ENCODE measurements around the gene ZNF74.
"Not testable (repeated sequence)": the region's sequence is repeated elsewhere in the genome, so short reads cannot be mapped to it uniquely, and the experiment has no call there.

Gene ZNF74

GRCh38 chr22:20376983-20377382 lies 17.0 kb upstream of the ZNF74 start:
- DNase-seq: not testable (repeated sequence)

- DNase-seq: no peak
Observed at GRCh38 chr22:20378110-20378509, 15.8 kb upstream of the ZNF74 start.

- not testable (repeated sequence) for DNase-seq
Observed at GRCh38 chr22:20378684-20379083, 15.3 kb upstream of the ZNF74 start.

GRCh38 chr22:20380486-20380885 lies 13.5 kb upstream of the ZNF74 start:
- no peak for DNase-seq

- DNase-seq: no peak
Observed at GRCh38 chr22:20383538-20383937, 10.4 kb upstream of the ZNF74 start.

- DNase-seq: no peak
Observed at GRCh38 chr22:20384171-20384570, 9.8 kb upstream of the ZNF74 start.

GRCh38 chr22:20384865-20385264 lies 9.1 kb upstream of the ZNF74 start:
- no peak for DNase-seq

GRCh38 chr22:20386336-20386735 lies 7.6 kb upstream of the ZNF74 start:
- no peak for DNase-seq

GRCh38 chr22:20386972-20387371 lies 7.0 kb upstream of the ZNF74 start:
- no peak for DNase-seq

GRCh38 chr22:20388200-20388599 lies 5.8 kb upstream of the ZNF74 start:
- DNase-seq: no peak

GRCh38 chr22:20389288-20389687 lies 4.7 kb upstream of the ZNF74 start:
- DNase-seq: no peak

- no peak for DNase-seq
Observed at GRCh38 chr22:20390394-20390907, 3.5 kb upstream of the ZNF74 start.

- no peak for DNase-seq
Observed at GRCh38 chr22:20391222-20391621, 2.7 kb upstream of the ZNF74 start.

- not testable (repeated sequence) for DNase-seq
Observed at GRCh38 chr22:20392365-20392881, 1.5 kb upstream of the ZNF74 start.

- DNase-seq: no peak
Observed at GRCh38 chr22:20392983-20393704, 807 bp upstream of the ZNF74 start.

GRCh38 chr22:20395181-20395906 lies 1.4 kb downstream of the ZNF74 start:
- no peak for DNase-seq

GRCh38 chr22:20395907-20396287 lies 1.9 kb downstream of the ZNF74 start:
- no peak for DNase-seq

- no peak for DNase-seq
Observed at GRCh38 chr22:20396639-20397038, 2.7 kb downstream of the ZNF74 start.

GRCh38 chr22:20397498-20397897 lies 3.5 kb downstream of the ZNF74 start:
- DNase-seq: no peak

GRCh38 chr22:20398420-20398819 lies 4.5 kb downstream of the ZNF74 start:
- no peak for DNase-seq

GRCh38 chr22:20399866-20400605 lies 6.1 kb downstream of the ZNF74 start:
- no peak for DNase-seq

- DNase-seq: no peak
Observed at GRCh38 chr22:20400606-20401375, 6.8 kb downstream of the ZNF74 start.

Measured in activated naive CD4-positive, alpha-beta T cell treated with Interleukin-2 at 50 U/mL for 16 hours (primary cell).